Forelimb muscle (tissue), 1 donor: ENCODE measurements around the gene ZGPAT. TPM values are rescaled to one million over a fixed set of nuclear protein-coding genes. Genes with fewer than 3 reads are reported as not detected.

ENCODE experiments used
- DNase-seq: peaks from one replicate; pipeline ENCODE4 v3.0.0-alpha.2; 2013; ENCODE audit warnings: low read depth
- polyA plus RNA-seq: library from polyadenylated mRNA; unstranded; fragments of 120-200 nt; gene quantifications from one replicate; pipeline ENCODE4 v1.2.1, GENCODE V29; 2013; ENCODE audit not compliant: insufficient read length

Gene ZGPAT
- polyA plus RNA-seq, 1 donor, result 12.6 TPM

- no peak for DNase-seq
Measured at GRCh38 chr20:63744574-63745423, 37.0 kb downstream of the ZGPAT start.

- no peak for DNase-seq
Measured at GRCh38 chr20:63745424-63745805, 37.6 kb downstream of the ZGPAT start.

DNA sequence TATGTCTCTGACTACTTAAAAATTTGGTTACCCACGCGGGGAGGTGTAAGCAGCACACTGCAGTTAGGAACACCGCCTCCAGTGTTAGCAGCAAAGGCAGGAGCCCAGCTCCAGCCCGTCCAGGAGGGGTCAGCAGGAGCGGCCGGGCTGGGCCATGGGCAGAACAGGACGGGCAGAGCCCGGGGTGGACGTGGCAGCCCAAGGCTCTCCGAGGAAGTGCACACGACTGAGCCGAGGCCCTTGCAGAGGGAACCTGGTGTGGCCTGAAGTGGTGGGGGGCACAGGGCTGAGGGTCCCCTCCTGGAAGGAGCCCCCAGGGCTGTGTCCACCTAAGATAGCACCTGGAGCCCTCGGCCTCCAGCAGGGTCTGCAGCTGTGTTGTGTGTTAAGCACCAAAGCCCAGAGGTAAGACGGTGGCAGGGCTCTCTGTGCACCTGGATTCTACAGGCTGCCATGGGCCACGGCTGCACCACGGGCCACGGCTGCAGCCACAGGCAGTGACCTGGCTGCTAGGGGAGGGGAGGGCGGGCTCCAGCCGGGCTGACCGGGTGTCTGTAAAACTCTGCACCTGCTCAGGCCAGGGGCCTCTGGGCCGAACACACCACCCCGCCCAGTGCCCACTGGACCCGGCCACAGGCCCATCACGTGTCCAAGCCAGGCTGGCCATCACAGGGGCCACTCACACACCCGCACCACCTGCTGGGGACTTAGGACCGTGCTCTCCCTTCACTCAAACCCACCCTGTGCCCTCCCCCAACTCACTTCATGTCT is 38.3 kb downstream of the ZGPAT start:
- no peak for DNase-seq

- DNase-seq, result no peak
Measured at GRCh38 chr20:63746751-63747315, 39.0 kb downstream of the ZGPAT start.

GRCh38 chr20:63747622-63748069 is 39.8 kb downstream of the ZGPAT start:
- no peak for DNase-seq

DNA sequence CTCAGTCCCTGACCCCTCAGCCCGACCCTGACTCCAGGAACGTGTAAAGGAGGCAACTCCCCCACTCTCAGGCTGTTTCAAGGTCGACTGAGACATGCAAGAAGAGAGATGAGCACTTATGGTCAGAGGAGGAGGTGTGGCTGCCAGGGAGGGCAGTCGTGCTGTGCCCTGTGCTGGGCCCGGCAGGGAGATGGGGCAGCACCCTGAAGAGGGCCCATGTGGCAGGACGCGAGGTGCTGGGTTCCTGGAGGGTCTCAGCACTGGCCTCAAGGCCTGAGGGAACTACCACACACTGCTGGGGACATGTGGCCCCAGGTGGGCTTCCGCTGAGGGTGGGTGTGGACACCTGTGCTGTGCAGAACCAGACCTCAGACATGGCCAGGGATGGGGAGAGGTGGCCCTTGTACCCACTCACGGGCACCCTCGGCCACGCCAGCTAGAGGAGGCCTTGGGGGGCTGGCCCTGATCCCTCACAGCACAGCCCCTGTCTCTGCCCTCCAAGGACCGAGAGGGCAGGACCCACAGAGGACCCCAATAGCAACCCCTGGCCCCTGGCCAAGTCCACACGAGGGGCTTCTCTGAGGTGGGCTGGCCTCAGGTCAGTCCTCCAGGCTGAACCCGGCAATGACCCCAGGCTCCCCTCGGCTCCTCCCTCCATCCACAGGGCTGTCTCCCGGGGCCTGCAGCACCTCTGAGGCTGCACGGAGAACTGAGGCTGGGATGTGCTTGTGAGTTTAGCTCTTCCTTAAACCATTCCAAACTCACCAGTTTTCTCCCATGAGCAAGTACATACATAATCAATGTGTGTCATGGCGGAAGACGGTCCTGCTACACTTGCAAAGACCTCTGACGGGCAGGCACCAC is 40.5 kb downstream of the ZGPAT start:
- no peak for DNase-seq

GRCh38 chr20:63748934-63749270 is 41.1 kb downstream of the ZGPAT start:
- no peak for DNase-seq

DNA sequence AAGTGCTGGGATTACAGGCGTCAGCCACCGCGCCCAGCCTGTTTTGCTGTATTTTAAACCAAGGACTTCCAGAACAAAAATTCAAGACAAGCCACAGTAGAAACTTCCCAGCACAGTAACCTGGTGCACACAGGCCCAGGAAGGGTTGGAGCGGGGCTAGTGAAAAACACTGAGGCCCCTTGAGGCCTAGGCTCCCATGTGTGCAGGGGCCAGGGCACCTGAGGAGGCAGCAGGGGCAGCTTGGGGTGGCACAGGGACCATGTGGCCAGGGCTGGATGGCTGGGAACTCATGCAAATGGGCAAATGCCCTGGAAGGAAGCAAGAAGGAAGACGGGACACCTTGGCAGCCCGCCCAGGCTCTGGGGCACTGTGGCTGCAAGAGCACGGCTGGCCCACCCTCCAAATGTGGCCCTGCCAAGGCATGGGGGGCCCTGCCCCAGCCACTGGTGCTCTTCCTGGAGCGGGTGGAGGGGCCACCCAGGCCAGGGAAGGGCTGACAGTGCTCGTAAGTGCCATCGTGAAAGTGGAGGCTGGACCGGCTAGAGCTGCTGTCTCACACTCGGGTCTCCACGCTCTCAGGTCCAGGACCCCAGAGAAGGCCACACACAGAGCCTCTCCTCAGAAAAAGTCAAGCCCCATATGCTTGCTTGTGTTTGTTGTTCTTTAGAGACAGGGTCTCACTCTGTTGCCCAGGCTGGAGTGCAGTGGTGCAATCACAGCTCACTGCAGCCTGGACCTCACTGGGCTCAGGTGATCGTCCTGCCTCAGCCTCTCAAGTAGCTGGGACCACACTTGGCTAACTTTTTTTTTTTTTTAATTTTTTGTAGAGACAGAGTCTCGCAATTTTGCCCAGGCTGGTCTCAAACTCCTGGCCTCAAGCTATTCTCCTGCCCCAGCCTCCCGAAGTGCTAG is 42.0 kb downstream of the ZGPAT start:
- no peak for DNase-seq

- DNase-seq, result no peak
Measured at GRCh38 chr20:63750807-63751470, 43.1 kb downstream of the ZGPAT start.

- no peak for DNase-seq
Measured at GRCh38 chr20:63751471-63752271, 43.8 kb downstream of the ZGPAT start.

GRCh38 chr20:63752411-63753101 is 44.7 kb downstream of the ZGPAT start:
- no peak for DNase-seq

DNA sequence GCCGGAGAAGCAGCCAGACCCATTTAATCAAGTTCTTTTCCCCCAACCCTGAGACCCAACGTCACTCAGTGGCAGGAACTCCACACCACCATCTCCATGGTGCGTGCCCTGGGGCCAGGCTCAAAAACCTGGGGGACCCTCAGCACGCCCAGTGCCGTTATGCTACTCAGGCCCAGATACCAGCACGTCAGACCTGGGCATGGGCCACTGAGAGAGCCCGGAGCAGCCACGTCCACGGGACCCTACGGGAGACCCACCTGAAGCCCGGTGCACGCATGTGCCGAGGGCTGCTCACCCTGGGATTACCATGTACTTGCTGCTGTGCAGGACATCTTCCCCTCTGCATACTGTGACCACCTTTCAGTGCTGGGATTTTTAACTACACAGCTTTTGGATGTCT is 45.5 kb downstream of the ZGPAT start:
- no peak for DNase-seq

GRCh38 chr20:63754008-63754407 is 46.2 kb downstream of the ZGPAT start:
- no peak for DNase-seq

DNA sequence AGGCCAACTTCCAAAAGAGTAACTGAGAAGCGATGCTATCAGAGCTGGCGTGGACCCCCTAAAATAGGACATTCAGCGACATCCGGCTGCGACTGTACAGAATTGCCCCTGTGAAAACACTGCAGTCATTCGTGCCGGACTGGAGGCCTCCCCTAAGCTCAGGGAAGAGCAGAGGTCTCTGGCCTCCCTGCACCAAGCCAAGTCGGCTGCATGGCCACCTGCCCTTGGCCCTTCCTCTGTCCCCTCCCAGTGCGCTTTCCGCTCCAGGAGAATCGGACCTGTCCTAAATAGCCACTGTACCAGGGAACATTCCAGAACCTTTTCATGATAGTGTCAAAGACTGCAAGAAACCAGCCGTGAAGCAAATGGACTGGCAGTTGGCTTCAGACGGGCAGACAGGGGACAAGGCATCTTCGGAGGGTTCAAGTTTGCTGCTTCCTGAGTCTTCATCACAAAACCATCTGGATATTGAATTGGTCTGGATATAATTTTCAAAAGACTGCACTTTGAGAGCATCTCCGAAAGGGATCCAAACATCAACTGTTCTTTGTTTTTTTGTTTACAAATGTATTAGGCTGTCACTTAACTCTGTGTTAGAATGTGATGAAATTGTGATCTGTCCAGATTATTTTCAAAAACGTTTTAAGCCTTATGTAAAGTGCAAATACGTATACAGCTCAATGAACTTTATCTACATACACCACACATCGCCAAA is 48.3 kb downstream of the ZGPAT start:
- DNase-seq, result no peak

- DNase-seq, result no peak
Measured at GRCh38 chr20:63756648-63756991, 48.8 kb downstream of the ZGPAT start.

DNA sequence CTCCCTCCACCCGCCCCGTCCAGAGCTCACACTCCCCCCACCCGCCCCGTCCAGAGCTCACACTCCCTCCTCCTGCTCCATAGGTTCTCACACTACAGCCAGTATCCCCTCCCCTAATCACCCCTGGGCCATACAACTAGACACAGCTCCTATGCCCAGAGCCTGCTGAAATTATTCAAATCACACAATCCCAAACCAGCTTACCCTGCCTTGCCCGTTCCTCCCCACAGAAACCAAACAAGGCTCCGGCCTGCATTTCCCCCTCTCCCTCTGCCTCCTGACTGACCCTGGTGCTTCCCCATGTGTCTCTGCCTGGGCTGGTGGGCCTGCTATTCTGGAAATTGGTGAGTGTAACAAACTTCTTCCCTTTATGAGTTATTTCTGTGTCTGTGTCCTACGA is 50.3 kb downstream of the ZGPAT start:
- no peak for DNase-seq

DNA sequence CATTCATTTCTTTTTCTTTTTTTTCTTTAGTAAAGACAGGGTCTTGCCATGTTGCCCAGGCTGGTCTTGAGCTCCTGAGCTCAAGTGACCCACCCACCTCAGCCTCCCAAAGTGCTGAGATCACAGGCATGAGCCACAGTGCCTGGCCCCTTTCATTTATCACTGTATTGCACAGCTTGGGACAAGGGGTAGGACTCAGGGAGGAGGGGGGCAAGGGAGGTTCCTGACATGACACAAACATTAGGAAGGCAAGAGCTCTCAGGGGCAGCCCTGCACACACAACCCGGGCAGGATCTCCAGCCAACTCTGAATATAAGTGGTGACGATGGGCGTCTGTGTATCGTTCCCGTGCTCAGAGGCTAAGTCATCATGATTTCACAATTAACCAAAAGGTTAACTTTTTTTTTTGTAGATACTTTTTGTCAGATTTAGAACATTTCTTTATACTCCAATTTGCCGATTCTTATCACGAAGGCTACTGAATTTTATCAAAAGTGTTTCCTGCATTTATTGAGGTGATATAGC is 51.6 kb downstream of the ZGPAT start:
- no peak for DNase-seq
